HepG2 (cell line): Measurements from ENCODE around the gene DOCK1. TPM values are rescaled to one million over a fixed set of nuclear protein-coding genes. Genes with fewer than 3 reads are reported as not detected.

Experiments
- ATAC-seq: fragments of 200-7000 bp; cut with Tn5 transposase; 3 replicates; pipeline ENCODE4 v1.9.1; 2020; ENCODE audit warnings: mild to moderate bottlenecking, moderate library complexity
- BruUV-seq: library from RNA; stranded (reverse); fragments of 400-500 nt; replicated peaks from 2 replicates; lab custom pipeline; 2021; lab: Mats Ljungman, UMichigan
- CTCF ChIA-PET: fragments of 300-600 bp; formaldehyde crosslinking; extraction: SDS; loops from one replicate; lab custom pipeline; 2021; ENCODE audit warnings: low total read pairs, inconsistent platforms, low intra/inter-chr PET ratio; lab: Yijun Ruan, JAX
- POLR2A ChIA-PET: fragments of 350-600 bp; sonication (Branson Sonifier 250); formaldehyde crosslinking; loops from one replicate; lab custom pipeline; 2020; ENCODE audit warnings: antibody characterized with exemption, inconsistent platforms; lab: Yijun Ruan, JAX
- DNase-seq: peaks from one replicate; pipeline ENCODE4 v3.0.0-alpha.2; 2015; ENCODE audit warnings: low spot score
- FAIRE-seq: peaks from 3 replicates; lab custom pipeline; 2011; peaks lifted over from hg19 to GRCh38; lab: Jason Lieb, UNC
- H2AFZ ChIP-seq: one replicate; pipeline ENCODE4 v1.6.1; 2011; ENCODE audit warnings: low read length, inconsistent platforms
- H3K27ac ChIP-seq: fragments of 300-600 bp; 3 replicates; pipeline ENCODE4 v1.8.0; 2011; ENCODE audit warnings: mixed run types, mild to moderate bottlenecking, mixed read lengths, low read length, inconsistent platforms; ENCODE audit not compliant: insufficient read depth; ENCODE audit errors: extremely low read length
- H3K27me3 ChIP-seq, 2 experiments: fragments of 200-600 bp in 1 of 2; 2 replicates in 1 of 2; 3 replicates in 1 of 2; pipeline versions ENCODE4 v1.6.0 to v1.8.0; 2011; ENCODE audit warnings: low read length in 2 of 2, mild to moderate bottlenecking in 2 of 2, moderate library complexity in 2 of 2, inconsistent platforms in 1 of 2; ENCODE audit not compliant: insufficient read depth in 2 of 2, control insufficient read depth in 1 of 2
- H3K36me3 ChIP-seq, 2 experiments: fragments of 200-600 bp in 1 of 2; replicated peaks in 1 of 2; 2 replicates in 1 of 2; 3 replicates in 1 of 2; pipeline versions ENCODE4 v1.5.1 to v1.8.0; 2011; ENCODE audit warnings: low read length in 2 of 2, inconsistent platforms in 1 of 2; ENCODE audit not compliant: insufficient read depth in 2 of 2, control insufficient read depth in 1 of 2
- H3K4me1 ChIP-seq: 2 replicates; pipeline ENCODE4 v1.5.1; 2012; ENCODE audit warnings: low read length, inconsistent platforms; ENCODE audit not compliant: insufficient read depth
- H3K4me2 ChIP-seq: 2 replicates; pipeline ENCODE4 v1.6.0; 2011; ENCODE audit warnings: low read depth, low read length, inconsistent platforms
- H3K4me3 ChIP-seq, 3 experiments: fragments of 200-600 bp in 1 of 3; sonication (generic), shearing (Covaris generic) in 1 of 3; replicated peaks in 1 of 3; 2 replicates each; pipeline ENCODE4 v1.5.1; 2011 to 2016; ENCODE audit warnings: low read length in 3 of 3, inconsistent platforms in 2 of 3, low read depth in 2 of 3, mild to moderate bottlenecking in 2 of 3, control low read depth in 1 of 3, mixed read lengths in 1 of 3; ENCODE audit not compliant: insufficient read depth in 1 of 3
- H3K79me2 ChIP-seq: one replicate; pipeline ENCODE4 v1.6.1; 2011; ENCODE audit warnings: low read length, inconsistent platforms; ENCODE audit not compliant: insufficient read depth
- H3K9ac ChIP-seq: 2 replicates; pipeline ENCODE4 v1.6.0; 2011; ENCODE audit warnings: mild to moderate bottlenecking, low read depth, low read length, inconsistent platforms; ENCODE audit not compliant: insufficient read depth
- H3K9me3 ChIP-seq: 2 replicates; pipeline ENCODE4 v1.5.1; 2012; ENCODE audit warnings: mild to moderate bottlenecking, low read length
- H4K20me1 ChIP-seq: 2 replicates; pipeline ENCODE4 v1.6.0; 2011; ENCODE audit warnings: inconsistent platforms, mild to moderate bottlenecking, low read length, moderate library complexity; ENCODE audit not compliant: insufficient read depth
- EHMT2 ChIP-seq: fragments of 200-600 bp; sonication (generic); IDR thresholded peaks from 2 replicates; pipeline ENCODE4 v1.7.0; 2017; ENCODE audit warnings: antibody characterized with exemption, low read depth, low read length, borderline replicate concordance
- HOXA3 ChIP-seq: sonication (generic); formaldehyde crosslinking; IDR thresholded peaks from 2 replicates; pipeline ENCODE4 v1.5.0; 2020; ENCODE audit warnings: missing genetic modification reagents
- ZNF350 ChIP-seq: sonication (generic); formaldehyde crosslinking; IDR thresholded peaks from 2 replicates; pipeline ENCODE4 v1.4.0; 2020; ENCODE audit warnings: mild to moderate bottlenecking, low read depth, missing genetic modification reagents, borderline replicate concordance
- WGBS: methylation state at CpG from one replicate; pipeline ENCODE4 v1.1.6; 2017; ENCODE audit warnings: low lambda C conversion rate; 5-methylcytosine and 5-hydroxymethylcytosine counted together
- in situ Hi-C: cut with HindIII; loops from 2 replicates; pipeline ENCODE4 v1.10.0; 2017; ENCODE audit warnings: low pct_unique_long_range_greater_than_20kb; ENCODE audit not compliant: extremely low pct_ligation_motif_present
- intact Hi-C: fragments of 100-400 bp; cut with micrococcal nuclease; formaldehyde crosslinking; loops from one replicate; pipeline ENCODE4 v1.10.0; 2022; ENCODE audit not compliant: unreplicated experiment
- polyA plus RNA-seq, 8 experiments: library from polyadenylated mRNA; depleted of rRNA in 3 of 8; stranded (reverse) in 7 of 8; unstranded in 1 of 8; fragments of >200 nt; fragmentation: Illumina TruSeq in 4 of 8; extraction: Trizol in 4 of 8; gene quantifications; 2 replicates each; pipeline versions ENCODE4 v1.2.1 to v1.2.3, GENCODE V29; 2011 to 2016; ENCODE audit warnings: low read depth in 4 of 8, missing spikeins in 1 of 8, mixed read lengths in 1 of 8; ENCODE audit not compliant: insufficient read depth in 1 of 8
- total RNA-seq, 5 experiments: library from RNA; depleted of rRNA; stranded (reverse); fragments of >200 nt; fragmentation: Illumina TruSeq; extraction: Trizol; gene quantifications; 2 replicates each; pipeline ENCODE4 v1.2.3, GENCODE V29; 2016; ENCODE audit warnings: low read depth in 1 of 5
- TF ChIP-seq, protein P1 (sequence below): sonication (generic); formaldehyde crosslinking; IDR thresholded peaks from 2 replicates; pipeline ENCODE4 v1.4.0; 2020; ENCODE audit warnings: missing genetic modification reagents, mild to moderate bottlenecking, borderline replicate concordance
- TF ChIP-seq, protein P2 (sequence below): sonication (generic); formaldehyde crosslinking; IDR thresholded peaks from 2 replicates; pipeline ENCODE4 v1.8.1; 2023; ENCODE audit warnings: mild to moderate bottlenecking, moderate library complexity, missing genetic modification reagents

The DOCK1 gene
- total and polyA plus RNA-seq, 2 of the 13 experiments (the other 11 are each of a cell fraction or from before 2014, with no cell fraction given), result 8.3 to 25.5 TPM

DNA sequence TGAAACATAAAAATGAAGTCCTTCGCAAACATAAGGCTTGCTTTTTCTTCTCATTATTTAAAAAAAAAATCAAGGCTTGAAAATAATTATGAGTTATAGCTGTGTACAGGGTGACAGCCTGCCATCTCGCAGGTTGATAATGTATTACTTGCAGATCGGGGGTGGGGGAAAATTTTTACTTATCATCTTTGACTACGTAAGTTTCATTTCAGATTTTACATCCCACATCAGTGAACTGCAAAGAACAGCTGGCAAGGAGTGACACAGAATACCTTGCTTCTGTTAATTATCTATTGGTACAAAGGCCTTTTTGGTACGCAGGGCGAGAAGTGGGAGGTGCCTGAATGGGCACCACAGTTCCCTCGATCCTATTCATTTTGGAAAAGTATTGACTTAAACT is 232.2 kb downstream of the DOCK1 start (continued):
- TF ChIP-seq, protein P1, sequence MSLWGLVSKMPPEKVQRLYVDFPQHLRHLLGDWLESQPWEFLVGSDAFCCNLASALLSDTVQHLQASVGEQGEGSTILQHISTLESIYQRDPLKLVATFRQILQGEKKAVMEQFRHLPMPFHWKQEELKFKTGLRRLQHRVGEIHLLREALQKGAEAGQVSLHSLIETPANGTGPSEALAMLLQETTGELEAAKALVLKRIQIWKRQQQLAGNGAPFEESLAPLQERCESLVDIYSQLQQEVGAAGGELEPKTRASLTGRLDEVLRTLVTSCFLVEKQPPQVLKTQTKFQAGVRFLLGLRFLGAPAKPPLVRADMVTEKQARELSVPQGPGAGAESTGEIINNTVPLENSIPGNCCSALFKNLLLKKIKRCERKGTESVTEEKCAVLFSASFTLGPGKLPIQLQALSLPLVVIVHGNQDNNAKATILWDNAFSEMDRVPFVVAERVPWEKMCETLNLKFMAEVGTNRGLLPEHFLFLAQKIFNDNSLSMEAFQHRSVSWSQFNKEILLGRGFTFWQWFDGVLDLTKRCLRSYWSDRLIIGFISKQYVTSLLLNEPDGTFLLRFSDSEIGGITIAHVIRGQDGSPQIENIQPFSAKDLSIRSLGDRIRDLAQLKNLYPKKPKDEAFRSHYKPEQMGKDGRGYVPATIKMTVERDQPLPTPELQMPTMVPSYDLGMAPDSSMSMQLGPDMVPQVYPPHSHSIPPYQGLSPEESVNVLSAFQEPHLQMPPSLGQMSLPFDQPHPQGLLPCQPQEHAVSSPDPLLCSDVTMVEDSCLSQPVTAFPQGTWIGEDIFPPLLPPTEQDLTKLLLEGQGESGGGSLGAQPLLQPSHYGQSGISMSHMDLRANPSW (CRISPR knock-in tag), result no peak
- TF ChIP-seq HOXA3, result no peak

DNA sequence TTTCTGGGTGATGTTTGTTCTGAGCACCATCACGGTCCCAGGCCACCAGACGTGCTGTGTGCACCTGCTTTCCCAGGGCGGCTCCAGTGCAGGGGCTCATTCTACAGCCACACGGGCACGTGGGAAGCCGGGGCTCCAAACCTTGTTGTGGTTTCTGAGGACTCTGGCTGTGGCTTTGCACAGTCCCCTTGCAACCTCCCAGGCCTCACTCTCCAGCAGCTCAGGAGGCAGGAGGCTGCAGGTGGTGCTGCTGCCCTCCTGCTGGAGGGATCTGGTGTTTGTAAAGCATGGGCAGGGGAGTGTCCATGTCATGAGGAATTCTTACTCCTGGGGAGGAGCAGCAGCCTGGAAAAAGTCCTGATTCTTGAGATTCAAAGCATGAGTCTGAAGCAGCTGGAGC is 236.9 kb downstream of the DOCK1 start:
- BruUV-seq, result no TSS peak
- Histone ChIP-seq H3K4me1 (no peaks in the 10 kb centered on the region), H3K27ac (no peak overlapping the region), H3K9ac (no peak overlapping the region), H3K9me3 (no peaks in the 10 kb centered on the region), H3K4me2 (no peak overlapping the region), H3K27me3 (no peaks in the 10 kb centered on the region), H3K4me3 (no peak overlapping the region), H4K20me1 (no peaks in the 10 kb centered on the region), H3K79me2 (no peaks in the 10 kb centered on the region), H2AFZ (no peak overlapping the region), H3K36me3 (peaks cover 3 to 14% of the 10 kb centered on the region in 2 experiments; a peak in 4 of 5 replicates)
- ATAC-seq (no peak), FAIRE-seq (no peak), DNase-seq (no peak)
- TF ChIP-seq ZNF350 (CRISPR knock-in tag), result no peak
- WGBS, result no CpG with 5 or more reads among the region's 6 CpGs
- CTCF ChIA-PET, result no interaction called here
- POLR2A ChIA-PET, result no interaction called here
- in situ Hi-C loops, result no loop called here
- intact Hi-C loops, result no loop called here

DNA sequence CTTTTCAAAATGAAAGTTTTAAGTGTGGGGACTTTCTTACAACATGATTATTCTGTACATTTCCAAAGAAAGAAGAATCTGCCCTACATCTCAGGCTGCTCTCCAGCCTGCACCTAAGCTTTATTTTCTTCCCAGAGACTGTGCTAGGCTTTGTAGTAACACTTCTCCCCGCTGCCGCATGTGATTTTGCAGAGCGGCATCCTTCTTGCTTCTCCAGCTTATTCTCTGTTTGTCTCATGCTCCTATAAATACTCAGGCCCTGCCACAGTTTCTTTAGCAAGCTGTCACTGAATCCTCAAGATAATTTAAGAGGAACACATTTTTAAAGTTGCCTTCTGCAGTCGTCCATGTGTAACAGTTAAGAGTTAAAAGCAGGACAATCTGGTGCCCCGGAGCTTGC is 237.6 kb downstream of the DOCK1 start:
- Histone ChIP-seq H3K79me2 (no peaks in the 10 kb centered on the region), H3K27ac (no peak overlapping the region)
- intact Hi-C loops, result no loop called here
- no peak for DNase-seq
- in situ Hi-C loops, result no loop called here
- no peak for TF ChIP-seq EHMT2
- TF ChIP-seq, protein P2, sequence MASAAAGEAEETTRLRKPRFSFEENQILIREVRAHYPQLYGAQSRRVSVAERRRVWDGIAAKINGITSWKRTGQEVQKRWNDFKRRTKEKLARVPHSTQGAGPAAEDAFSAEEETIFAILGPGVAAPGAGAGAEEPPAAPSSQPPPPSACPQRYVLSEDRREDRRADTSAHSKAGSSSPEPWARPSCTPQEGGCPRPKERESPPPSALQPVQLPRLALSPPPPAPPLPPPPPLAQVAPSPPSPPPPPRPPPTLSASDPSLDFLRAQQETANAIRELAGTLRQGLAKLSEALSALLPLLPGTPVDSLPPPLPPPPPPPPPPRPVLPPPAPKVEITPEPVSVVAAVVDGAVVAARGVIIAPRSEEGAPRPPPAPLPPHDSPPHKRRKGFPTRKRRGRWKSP (CRISPR knock-in tag), result no peak
- TF ChIP-seq, all 625 proteins: peak for 0
- BruUV-seq, result no TSS peak
- peaks cover 3 to 14% of the 10 kb centered on the region in 2 experiments; a peak in 3 of 5 replicates for H3K36me3 ChIP-seq
- POLR2A ChIA-PET, result no interaction called here
- ATAC-seq (no peak), FAIRE-seq (no peak)
- 95% methylated on average over 5 of the region's 5 CpGs for WGBS
- no peak overlapping the region for H3K4me3 ChIP-seq
- H2AFZ ChIP-seq, result no peak overlapping the region
- H3K9me3 ChIP-seq, result no peaks in the 10 kb centered on the region
- no peaks in the 10 kb centered on the region for H4K20me1 ChIP-seq
- no peak overlapping the region for H3K4me2 ChIP-seq
- no peaks in the 10 kb centered on the region for H3K4me1 ChIP-seq
- H3K9ac ChIP-seq, result no peak overlapping the region
- no peaks in the 10 kb centered on the region for H3K27me3 ChIP-seq
- CTCF ChIA-PET, result no interaction called here
